NOMO-1 treated with dmso at 0.1 percent for 144 hours (cell line): ENCODE data around the gene POR.
"Not testable (repeated sequence)": the region's sequence is repeated elsewhere in the genome, so short reads cannot be mapped to it uniquely, and the experiment has no call there.

Experiments used
- DNase-seq: peaks from one replicate; lab custom pipeline; 2025; ENCODE audit not compliant: unreplicated experiment; lab: John Stamatoyannopoulos, UW

The POR gene

DNA sequence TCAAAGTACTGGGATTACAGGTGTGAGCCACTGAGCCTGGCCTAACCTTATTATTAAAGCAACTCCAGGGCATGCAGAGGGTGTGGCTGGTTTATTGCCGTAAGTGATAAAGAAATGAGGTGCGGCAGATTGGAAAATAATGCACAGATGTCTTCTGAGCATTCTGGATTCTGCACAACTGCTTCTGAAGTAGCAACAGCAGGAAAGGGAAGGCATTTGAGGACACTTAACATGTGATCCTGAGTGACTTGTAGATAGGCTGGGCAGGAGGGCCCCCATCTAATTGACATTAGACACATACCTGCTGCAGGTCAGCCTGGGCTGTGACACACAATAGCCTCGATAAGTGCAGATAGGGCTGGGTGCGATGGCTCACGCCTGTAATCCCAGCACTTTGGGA, 30.5 kb upstream of the POR start:
- DNase-seq, result no peak

DNA sequence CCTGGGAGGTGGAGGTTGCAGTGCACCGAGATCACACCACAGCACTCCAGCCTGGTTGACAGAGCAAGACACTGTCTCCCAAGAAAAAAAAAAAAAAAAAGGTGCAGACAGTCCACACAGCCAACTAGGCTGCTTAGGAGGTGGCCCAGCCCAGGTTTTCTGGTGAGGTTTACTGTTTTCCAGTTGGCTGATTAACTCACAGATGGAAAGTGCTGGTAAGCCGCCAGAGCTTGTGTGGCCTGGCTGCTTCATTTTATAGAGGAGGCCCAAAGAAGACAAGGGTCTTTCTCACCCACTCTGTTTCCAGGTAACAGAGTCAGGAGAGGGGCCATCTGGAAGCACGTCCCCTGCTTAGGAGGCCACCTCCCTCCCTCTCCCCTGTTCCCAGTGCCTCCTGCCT, 29.9 kb upstream of the POR start:
- DNase-seq, result no peak

DNA sequence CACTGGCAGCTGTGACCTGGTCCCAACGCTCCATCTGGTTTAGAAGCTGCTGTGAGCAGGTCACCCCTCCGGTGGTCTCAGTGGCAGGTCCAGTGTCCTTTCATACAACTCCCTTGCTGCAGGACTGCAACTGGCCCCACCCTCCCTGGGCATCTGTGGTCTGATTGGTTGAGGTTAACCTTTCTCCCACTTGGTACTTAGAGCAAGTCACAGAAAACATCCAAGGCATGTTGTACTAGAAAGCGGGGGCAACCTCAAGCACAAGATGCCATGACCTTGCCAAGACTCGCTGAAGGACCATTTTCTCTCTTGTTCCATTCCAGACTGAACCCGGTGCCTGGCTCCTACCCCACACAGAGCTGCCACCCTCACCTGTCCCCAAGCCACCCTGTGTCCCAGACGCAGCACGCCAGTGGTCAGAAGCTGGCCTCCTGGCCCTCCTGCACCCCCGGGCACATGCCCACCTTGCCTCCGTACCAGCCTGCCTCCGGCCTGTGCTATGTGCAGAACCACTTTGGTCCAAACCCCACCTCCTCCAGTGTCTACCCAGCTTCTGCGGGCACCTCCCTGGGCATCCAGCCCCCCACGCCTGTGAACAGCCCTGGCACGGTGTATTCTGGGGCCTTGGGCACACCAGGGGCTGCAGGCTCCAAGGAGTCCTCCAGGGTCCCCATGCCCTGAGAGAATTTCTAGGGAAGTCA, 27.1 kb upstream of the POR start:
- no peak for DNase-seq

DNA sequence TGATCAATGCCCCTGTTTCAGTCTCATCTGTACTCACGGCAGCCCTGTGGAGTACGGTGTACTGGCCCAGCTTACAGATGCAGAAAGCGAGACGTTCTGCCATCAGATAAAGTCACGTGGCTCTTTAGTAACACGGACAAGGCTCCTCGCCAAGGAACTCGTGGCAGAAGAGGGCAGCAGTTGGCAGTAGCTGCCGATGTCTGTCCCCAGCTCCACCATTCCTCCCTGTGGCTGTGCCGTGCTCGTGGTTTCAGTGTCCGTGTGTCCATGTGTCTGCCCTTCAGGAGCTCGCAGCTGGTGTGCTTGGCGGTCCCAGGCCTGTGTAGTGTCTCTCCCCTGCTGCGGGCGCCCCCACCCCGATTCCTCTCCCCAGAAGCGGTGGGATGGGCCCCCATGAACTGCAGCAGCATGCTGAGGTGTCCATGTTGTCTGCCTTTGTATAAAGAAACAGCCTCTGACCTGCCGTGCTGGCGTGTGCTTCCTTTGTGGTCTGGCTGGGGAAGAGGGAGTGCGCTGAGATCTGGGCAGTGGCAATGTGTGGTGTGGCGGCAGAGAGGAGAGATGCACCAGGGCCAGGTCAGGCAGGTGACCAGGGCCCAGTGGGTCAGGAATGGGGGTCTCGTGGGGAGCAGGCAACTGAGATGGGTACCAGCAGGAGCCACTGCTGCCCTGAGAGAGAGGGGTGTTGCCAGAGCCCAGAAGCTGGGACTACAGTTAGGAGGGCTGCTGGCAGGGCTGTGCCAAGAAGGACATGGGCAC, 26.3 kb upstream of the POR start:
- no peak for DNase-seq

DNA sequence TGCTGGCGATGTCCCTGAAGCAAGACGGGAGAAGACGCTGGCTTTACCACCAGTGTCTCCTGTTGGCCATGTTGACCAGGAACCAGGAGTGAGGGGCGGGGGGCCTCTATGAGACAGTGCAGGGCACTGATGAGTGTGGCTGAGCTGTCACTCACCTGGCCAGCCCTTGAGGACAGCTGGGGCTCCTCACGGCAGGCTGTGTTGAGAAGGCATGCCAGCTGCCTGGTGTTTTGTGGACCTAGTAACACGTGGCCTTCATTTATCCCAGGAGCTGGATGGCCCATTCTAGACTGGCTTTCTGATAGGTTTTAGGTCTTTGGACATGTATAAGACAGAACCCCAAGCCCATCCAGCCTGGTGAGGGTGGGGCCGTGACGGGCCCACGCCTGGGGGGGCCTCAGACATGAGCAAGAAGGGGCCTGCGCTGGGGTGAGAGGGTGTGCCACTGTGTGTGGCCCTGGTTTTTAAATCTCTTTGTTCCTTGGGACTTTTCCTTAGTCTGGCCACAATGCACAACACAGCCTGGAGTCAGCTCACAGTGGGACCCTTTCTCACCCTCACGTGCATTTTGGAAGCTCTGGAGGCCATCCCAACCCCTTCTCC, 25.6 kb upstream of the POR start:
- no peak for DNase-seq

DNA sequence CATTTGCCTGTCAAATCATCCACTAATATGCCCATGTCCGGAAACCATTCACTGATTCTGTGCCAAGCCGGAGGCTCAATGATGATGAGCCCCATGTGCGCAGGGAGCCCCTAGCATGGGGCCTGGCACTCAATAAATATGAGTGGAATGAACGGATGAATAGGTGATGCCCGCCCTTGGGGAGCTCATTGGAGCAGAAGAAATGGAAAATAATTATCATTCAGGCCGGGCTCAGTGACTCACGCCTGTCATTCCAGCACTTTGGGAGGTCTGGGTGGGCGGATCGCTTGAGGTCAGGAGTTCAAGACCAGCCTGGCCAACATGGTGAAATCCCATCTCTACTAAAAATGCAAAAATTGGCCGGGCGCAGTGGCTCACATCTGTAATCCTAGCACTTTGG, 25.1 kb upstream of the POR start:
- no peak for DNase-seq

DNA sequence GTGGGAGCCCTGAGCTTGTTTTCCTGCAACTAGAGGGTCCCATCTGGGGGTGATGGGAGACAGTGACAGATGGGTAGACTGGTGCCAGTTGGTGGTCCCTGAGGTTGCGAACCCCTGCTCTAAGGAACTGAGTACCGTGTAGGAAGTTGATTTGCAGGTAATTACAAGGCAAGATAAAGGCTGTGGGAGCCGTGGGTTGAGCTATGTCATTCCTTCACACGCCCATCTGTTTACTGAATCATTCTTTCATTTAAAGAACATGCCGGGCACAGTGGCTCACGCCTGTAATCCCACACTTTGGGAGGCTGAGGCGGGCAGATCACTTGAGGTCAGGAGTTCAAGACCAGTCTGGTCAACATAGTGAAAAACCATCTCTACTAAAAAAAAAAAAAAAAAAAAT, 23.7 kb upstream of the POR start:
- not testable (repeated sequence) for DNase-seq

DNA sequence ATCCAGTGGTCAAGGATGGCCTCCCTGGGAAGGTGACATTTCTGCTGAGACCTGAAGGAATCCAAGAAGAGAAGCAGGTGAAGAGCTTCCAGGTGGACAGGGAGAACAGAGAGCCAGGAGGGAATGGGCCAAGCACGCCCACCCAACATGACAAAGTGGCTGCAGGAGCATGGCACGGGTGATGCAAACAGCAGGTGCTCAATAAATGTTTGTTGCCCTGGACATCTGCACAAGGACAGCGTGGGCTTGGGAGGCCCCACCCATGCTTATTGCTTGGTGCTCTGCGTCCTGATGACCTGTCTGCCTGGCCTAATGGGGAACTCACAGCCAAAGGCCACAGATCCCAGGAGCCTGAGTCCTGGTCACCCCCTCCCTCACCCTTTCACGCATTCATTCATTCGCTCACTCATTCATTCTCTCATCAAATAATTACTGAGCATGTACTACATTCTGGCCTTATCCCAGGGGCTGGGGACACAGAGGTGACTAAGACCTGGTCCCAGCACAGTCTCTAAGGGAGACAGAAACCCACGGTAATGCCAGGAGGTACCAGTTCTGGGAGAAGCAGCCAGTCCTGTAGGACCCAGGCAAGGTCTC, 23.0 kb upstream of the POR start:
- DNase-seq, result no peak

DNA sequence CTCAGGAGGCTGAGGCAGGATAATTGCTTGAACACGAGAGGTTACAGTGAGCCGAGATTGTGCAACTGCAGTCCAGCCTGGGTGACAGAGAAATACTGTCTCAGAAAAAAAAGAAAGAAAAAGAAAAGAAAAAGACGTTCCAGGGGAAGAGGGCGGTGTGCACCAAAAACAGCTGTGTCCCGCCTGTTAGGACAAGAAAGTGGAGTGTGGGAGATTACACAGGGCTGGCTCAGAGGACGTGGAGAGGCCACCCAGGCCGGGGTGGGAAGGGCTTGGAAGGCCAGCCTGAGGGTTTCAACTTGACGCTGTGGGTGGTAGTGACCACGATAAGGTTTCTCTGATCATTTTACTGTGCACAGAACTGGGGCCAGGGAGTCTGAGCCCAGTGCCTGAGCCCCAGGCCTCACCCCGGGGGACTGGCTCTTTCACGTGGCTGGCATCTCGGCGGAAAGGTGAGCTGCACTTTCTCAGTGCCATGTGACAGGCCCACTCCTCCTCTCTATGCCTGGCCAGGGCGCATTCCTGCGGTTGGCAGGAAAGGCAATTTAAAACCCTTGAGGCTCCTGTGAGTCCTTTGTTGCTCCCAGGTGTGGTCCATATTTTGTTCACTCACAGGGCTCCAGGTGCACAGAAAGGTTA, 22.2 kb upstream of the POR start:
- no peak for DNase-seq

DNA sequence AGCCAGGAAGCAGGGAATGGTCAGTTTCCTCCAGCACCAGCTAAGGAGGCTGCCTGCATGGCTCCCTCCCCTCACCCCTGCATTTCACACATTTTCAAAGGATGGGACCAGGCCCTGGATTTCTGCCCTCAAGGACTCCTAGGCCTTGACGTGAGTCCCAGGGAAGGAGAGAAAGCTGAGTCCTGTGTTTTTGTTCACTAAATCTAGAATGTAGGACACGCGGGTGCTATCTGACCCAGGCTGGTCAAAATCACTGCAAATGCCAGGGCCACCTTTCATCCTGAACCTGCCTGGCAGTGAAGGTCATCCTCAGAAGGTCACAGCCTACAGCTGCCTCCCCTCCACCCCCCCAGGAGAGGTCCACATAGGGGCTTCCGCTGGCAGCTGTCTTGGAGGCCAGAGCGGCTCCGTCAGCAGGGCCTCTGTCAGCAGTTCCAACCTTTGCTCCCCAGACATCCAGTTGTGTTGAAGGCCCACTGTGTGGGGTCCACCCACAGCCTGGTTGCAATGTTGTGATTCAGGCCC, 18.1 kb upstream of the POR start:
- DNase-seq, result no peak

DNA sequence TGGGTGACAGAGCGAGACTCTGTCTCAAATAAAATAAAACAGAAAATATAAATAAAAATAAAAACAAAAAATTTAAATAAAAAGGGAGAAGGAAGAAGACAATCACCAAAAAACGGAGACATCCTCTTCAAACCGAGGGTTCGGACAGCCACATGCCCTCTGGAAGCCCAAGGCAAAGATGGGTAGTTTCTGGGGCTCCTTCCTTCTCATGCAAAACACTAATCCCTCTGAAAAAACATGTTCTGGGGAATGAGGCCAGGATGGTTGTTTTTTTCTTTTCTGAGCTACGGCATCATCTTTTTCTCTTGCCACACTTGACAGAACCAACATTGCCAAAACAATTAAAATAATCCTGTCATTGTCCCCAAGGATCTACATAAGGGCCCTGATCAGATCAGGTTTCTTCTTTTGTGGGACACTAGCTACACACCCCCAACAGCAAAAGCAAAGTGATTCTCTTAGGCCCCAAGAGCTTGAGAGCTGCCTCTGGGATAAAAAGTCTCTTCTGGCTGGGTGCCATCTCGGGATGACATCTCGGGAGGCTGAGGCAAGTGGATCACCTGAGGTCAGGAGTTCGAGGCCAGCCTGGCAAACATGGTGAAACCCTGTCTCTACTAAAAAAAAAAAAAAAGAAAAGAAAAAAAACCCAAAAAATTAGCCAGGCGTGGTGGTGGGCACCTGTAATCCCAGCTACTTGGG, 14.2 kb upstream of the POR start:
- no peak for DNase-seq

DNA sequence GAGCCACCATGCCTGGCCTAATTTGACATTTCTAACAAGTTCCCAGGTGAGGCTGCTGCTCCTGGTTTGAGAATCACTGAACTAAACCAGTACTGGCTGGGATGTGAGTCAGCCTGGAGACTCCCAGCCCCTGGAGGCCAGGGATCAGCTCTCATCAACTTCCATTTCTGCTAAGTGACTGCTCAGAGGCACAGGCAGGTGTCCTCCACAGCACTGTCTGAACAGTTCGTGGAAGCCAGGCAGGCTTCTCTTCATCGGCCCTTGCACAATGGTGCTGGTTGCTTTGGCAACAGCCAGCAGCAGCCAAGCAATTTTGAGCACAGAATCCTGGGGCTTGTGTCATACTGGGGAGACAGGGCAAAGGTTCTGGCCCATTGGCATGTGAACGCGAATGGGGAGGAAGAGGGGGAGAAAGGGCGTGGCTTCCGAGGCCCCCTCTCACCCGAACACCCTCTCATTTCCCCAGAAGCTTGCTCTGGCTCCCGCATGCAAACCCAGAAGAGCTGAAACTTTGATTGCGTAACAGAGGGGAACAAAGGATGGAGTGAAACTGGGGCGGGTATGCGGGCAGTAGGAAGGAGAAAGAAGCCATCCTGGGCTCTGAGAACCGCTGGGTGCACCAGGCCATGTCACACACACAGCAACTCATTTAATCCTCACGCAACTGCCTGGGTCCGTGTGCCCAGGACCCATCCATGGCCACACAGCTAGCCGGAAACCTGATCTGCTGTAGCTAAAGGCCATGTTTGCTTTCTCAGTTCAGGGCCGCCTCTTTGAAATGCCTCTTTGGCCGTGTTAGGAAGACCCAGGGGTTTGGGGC, 9.0 kb upstream of the POR start:
- peak; percentile 100 for DNase-seq

DNA sequence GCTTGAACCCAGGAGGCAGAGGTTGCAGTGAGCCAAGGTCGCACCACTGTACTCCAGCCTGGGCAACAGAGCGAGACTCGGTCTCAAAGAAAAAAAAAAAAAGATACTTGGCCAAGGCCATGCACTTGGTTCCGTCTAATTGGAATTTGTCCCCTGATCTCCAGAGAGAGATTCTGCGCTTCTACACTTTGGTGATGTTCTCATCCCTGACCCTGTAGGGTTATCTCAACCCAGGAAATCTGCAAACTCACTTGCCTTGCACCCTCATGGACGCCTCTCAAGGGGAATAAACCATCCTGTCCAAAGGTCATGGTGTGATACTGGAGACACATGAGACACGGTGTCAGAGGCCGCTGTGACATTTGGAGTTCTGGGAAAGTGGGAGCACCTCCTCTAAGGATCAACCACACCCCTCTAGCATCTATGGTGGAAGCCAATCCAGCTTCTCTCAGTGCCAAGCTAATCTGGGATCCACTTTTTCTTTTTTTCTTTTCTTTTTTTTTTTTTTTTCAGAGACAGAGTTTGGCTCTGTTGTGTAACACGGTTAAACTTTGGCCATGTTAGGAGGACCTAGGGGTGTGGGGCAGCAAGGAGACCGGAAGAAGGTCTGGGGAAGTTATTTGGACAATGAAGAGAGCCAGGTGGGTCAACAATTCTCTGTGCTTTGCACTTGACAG, 7.8 kb upstream of the POR start:
- no peak for DNase-seq

DNA sequence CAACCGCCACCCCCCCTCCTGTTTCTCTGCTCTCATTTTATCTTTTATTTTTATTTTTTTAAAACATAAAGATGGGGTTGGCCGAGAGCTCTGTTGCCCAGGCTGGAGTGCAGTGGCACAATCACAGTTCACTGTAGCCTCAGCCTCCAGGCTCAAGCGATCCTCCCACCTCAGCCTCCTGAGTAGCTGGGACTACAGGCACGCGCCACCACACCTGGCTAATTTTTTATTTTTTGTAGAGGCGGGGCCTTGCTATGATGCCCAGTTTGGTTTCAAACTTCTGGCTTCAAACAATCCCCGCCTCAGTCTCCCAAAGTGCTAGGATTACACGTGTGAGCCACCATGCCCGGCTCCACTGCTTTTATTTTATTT, 7.3 kb upstream of the POR start:
- not testable (repeated sequence) for DNase-seq

DNA sequence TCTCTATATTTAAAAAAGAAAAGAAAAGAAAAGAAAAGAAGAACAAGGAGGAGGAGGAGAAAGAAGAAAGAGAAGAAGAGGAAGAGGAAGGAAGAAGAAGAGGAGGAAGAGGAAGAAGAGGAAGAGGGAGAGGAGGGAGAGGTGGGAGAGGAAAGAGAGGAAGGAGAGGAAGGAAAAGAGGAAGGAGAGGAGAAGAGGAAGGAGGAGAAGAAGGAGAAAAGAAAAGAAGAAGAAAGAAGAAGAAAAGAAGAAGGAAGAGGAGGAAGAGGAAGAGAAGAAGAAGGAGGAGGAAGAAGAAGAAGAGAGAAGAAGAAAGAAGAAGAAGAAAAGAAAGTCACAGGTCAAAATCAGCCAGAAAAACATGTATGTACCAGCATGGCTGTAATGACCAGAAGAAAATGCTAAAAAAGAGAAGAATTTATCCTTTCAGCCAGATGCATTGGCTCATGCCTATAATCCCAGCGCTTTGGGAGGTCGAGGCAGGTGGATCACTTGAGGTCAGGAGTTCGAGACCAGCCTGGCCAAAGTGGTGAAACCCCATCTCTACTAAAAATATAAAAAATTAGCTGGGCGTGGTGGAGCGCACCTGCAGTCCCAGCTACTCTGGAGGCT, 5.3 kb upstream of the POR start:
- DNase-seq, result no peak

DNA sequence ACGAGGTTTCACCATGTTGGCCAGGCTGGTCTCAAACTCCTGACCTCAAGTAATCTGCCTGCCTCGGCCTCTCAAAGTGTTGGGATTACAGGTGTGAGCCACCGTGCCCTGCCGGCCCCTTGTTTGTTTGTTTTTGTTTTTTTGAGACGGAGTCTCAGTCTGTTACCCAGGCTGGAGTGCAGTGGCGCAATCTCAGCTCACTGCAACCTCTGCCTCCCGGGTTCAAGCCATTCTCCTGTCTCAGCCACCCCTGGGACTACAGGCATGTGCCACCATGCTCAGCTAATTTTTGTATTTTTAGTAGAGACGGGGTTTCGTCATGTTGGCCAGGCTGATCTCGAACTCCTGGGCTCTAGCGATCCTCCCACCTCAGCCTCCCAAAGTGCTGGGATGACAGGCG, 3.8 kb upstream of the POR start:
- not testable (repeated sequence) for DNase-seq

DNA sequence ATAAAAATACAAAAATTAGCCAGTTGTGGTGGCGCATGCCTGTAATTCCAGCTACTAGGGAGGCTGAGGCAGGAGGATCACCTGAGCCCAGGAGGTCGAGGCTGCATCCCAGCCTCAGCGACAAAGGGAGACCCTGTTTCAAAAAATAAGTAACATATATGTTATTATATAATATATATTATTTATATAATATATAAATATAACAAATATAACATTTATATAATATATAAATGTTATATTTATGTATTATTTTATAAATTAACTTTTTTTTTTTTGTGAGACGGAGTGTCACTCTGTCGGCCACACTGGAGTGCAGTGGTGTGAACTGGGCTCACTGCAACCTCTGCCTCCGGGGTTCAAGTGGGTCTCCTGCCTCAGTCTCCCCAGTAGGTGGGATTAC, 1.5 kb upstream of the POR start:
- no peak for DNase-seq

DNA sequence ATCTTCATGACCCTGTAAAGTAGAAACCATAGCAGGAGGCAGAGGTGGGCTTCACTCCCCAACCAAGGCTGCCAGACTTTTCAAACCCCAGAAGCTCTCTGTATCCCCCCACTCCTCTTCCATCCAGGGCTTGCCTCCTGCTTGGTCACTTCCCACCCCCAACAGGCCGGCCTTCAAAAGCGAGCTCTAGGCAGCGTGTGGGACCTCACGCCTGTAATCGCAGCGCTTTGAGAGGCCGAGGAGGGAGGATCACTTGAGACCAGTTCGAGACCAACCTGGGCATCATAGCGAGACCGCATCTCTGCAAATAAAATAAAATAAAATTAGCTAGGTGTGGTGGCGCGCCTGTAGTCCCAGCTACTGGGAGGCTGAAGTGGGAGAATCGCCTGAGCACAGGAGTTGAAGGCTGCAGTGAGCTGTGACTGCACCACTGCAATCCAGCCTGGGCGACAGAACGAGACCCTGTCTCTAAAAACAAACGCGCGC, 743 bp upstream of the POR start:
- no peak for DNase-seq
